ENCODE data around the gene GRM1.

GRCh38 chr6:146290589-146290901 lies 261.7 kb downstream of the GRM1 start:
- TF ChIP-seq POLR2A (IDR thresholded peaks at IDR 0.05) (no peak), CTCF (IDR thresholded peaks at IDR 0.05) (no peak)

All from esophagus squamous epithelium (tissue), 4 donors.